ENCODE measurements around the gene LDAH.

Gene LDAH

DNA sequence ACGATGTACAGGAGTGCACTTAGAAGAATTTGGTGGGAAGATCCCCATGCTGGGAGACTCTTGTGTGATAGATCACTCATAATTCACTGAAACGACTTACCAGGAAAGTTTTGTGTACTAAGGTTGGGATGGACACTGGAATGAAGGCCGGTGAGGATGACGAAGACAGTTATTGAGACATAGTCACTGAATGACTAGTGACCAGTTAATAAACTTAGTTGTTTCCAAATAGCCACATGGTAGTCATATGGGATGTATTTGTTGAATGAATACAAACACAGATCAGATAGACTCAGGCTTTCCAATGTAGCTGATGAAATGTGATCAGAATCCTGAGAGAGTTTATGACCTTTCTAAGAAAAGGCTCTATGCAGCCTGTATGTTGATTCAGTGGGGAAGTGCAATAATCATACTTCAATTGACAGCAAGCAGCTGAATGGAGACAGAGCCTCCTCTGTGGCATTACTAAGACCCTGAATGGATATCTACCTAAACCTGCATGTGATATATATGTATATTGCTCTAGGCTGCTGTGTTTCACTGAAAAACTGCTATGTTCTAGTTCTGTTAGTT is 135.6 kb downstream of the LDAH start:
- in situ Hi-C loops (cut with MboI; ENCODE audit: low sequenced_read_pairs) = no loop called here

DNA sequence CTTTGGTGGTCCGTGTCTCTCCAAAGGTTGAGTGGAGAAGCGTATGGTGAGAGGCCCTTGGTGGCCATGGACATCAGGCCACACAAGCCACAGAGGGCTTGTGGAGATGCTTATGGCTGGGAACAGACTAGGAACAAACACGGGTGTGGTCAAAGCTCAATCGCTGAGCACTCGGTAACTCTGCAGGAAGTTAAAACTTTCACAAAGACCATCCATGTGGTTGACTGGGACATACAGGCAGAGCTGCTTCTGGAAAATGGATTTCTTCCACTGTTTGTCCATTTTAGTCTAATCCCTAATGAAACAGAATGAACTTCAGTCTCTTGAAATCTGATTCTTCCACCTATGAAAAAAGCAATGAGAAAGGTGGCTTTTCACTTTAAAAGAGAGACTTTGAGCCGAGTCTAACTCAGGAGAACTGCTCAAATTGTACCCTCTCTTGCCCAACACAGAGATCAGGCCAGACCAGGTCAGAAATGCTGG is 138.3 kb downstream of the LDAH start:
- in situ Hi-C loops (cut with MboI; ENCODE audit: low sequenced_read_pairs) = no loop called here

DNA sequence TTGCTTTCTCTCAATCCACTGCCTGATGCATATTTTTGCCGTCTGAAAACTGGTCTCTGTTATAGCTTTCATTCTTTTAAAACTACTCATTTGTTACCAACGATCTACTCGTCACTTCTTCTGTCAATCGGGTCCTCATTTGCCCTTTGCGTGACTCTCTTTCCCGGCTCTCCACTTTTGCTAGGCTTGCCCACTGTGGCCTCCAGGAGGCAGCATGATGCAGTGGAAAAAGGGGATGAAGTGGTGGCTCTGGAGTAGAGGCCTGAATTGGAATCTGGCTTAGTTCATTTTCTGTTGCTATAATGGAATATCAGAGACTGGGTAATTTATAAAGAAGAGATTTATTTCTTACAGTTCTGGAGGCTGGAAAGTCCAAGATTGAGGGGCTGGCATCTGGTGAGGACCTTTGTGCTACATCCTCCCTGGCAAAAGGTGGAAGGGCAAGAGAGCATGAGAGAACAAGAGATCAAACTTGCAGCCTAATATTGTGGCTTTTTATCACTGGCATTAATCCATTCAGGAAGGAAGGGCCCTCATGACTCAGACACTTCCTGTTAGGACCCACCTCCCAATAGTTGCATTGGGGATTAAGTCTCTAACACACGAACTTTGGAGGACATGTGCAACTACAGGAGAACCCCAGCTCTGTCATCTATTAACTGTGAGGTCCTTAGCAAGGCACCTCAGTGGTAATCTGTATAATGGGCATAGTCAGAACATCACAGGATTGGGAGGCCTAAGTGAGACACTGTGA is 140.6 kb downstream of the LDAH start:
- in situ Hi-C loops (cut with MboI; ENCODE audit: low sequenced_read_pairs) = no loop called here

DNA sequence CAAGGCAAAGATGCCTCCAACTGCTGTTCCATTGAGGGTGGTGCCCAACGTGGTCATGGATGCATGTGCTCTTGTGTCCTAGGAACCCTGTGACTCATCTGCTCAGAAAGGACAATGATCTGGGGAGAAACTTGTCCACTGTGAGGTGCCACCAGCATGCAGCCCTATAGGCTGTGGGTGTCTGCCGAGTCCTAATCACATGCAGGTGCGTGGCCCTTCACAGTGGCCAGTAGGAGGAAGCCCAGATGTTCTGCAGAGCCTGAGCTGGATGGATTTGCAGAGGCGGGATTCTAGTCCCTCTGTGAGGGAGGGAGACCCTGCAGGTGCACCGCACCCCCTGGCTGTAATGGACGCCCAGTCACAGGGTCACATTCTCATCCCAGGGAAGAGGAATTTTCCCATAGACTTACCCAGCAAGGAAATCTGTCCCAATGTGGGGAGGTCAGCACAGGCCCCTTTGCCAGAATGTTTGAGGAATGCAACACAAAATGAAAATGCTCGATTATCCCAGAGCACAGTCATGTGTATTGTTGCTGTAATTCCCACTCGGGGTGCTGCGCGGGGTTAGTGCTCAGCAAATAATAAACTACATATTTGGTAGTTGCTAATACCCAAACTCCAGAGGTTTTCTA is 142.0 kb downstream of the LDAH start:
- in situ Hi-C loops (cut with MboI; ENCODE audit: low sequenced_read_pairs) = no loop called here

DNA sequence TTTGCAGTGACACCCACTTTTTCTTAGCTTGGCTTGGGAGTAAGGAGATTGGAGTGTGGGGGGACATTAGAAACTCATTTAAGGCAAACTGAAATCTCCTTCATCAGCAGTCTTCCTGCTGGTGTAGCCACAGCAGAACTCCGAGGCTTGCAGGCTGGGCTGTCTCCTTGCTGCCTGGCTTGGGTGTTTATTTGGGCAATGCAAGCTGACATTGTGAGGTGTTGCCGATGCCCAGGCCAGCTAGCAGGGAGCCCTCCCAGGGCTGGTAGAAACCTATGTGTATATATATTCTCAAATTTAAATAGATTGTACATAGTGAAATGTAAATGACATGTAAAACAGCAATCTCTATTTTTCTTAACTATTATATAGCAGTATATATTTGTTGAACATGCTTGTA is 144.1 kb downstream of the LDAH start:
- in situ Hi-C loops (cut with MboI; ENCODE audit: low sequenced_read_pairs) = no loop called here

DNA sequence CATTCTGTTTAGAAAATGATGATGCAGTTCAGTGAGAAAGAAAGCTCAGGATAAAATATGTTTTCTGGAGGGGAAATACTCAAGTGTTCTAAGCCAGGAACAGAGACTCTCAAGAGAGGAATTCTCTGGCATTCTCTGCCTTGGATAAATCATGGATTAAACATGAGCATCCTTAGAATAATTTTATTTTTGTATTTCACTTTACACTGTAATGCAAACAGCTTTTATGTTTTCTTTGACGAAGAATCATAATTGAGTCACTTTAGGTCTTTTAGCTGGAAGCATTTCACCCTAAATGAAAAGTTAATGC is 144.9 kb downstream of the LDAH start:
- in situ Hi-C loops (cut with MboI; ENCODE audit: low sequenced_read_pairs) = no loop called here

DNA sequence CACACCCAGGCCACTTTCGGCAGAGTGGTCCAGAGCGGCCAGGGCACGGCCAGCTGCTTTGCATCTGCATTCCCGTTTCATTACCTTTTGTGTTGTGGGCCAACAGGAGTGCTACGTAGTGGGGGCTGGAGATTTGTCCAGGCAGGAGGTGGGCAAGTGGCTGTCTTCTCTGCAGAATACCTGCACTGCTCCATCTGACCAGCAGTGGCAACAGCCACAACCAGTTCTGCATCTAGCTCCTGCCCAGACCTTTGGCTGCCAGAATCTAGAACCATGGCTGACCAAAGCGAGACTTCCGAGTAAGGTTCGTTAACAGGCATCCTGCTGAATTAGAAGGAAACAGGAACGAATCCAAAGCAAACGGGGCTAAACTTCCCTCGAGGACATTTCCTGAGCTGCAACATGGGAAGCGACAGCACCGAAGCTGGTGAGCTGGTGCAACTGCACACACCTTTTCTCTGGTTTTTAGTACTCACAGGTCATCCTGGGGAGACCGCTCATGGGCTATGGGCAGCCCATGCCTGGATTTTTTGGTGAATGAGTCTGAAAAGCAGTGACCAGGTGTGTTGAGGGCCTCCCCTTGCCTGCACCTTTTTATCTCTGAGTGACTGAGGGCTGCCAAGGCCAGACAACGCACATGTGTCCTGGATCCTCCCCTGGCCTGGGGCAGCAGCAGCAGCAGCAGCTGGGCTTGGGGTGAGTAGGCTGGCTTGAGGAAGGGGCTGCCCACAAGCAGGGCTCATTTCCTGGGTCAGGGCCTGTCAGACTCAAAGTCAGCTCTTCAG is 145.4 kb downstream of the LDAH start:
- in situ Hi-C loops (cut with MboI; ENCODE audit: low sequenced_read_pairs) = no loop called here

DNA sequence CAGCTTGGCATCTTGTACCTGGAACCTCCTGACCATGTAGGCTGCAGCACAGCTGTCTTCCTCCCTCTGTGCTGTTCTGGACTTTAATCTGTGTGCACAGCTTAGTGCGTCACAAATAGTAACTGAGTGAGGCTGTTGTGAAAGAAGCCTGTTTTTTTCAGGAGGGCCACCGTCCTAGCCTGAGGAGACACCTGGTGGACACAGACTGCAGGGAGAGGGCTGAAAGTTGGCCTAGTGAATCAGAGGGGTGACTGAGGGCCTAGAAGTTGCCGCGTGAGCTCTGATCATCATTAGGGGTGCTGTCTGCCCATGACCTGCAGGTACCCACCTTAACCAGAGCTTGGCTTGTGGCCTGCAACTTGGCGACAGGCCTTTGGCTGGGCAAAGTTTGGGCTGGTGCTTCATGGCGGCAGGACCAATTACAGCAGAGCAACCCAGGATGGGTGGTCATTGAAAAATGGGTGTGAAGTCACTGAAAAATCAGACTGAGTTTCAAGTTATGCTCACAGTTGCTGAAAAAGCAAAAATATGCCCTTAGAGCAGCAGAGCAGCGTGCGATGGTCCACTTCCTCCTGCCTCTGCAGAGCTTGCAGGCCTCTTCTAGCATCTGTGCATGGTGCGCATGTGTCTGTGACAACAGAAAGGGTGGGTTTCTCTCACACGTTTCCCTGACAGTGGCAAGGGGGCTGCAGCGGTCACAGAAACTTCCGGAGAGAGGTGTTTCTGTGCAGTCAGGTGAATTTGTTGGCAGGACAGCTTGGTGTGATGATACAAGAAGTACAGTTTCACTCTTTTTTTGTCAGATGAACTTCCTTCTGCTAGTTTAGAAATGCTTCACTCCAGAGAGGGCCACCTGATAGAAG is 146.3 kb downstream of the LDAH start:
- in situ Hi-C loops (cut with MboI; ENCODE audit: low sequenced_read_pairs) = no loop called here

DNA sequence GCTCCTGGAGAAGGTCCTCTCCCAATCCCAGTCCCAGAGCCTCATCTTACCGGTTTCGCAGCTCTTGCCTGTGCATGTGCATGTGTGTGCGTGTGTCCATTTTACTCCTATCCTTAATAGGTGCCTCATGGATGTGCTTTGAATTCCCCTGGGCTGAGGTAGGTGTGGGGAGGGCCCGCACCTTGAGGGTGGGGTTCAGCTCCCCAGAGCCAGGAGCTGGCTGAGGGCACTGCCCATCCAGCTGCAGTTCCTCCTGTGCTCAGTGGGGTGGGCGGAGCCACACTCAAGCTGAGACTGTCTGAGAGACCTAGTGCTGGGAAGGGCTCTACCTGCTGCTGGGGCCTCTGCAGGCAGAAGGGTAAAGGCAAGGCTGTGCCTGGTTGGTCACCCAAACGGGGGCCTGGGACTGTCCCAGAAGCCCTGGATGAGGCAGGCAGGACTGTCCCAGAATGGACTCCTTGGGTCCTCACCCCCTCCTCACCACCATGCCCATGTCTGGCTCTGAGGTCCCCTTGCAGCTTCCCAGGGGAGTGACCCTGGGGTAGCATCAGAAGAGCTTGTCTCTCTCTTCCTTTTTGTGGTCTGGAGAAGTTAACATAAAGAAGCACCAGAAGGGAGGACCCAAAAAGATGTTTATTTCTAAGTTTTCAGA is 147.1 kb downstream of the LDAH start:
- in situ Hi-C loops (cut with MboI; ENCODE audit: low sequenced_read_pairs) = no loop called here

DNA sequence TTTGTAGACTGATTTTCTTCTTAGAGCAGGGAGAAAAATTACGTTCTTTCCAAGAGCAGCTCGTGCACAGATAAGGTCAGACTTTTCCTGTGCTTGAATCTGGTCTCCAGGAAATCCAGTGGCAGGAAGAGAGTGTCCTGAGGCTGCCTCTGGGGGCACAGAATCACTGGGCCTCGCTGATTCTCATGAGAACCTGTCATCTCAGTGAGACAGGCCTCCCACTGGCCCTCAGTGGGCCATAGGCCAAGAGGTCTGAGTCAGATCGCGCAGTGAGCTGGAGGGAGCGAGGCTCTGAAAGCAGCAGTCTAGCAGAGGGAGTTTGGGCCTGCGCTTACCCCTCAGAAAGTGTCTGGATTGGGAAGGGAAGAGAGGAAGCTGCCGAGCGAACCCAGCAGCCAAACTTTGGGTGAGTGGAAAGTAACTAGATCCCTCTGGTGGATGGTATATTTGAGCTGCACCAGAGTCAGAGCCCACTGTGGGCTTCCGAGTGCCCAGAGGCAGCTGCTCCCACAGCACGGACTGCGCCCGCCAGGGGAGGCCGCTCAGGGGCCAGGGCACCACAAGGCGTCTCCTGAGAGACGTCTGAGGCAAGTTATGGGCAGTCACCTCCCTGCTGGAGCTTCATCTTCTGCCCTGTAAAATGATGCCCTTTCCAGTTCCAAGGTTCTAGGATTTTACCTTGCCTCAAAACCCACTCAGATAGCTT is 147.8 kb downstream of the LDAH start:
- in situ Hi-C loops (cut with MboI; ENCODE audit: low sequenced_read_pairs) = no loop called here

DNA sequence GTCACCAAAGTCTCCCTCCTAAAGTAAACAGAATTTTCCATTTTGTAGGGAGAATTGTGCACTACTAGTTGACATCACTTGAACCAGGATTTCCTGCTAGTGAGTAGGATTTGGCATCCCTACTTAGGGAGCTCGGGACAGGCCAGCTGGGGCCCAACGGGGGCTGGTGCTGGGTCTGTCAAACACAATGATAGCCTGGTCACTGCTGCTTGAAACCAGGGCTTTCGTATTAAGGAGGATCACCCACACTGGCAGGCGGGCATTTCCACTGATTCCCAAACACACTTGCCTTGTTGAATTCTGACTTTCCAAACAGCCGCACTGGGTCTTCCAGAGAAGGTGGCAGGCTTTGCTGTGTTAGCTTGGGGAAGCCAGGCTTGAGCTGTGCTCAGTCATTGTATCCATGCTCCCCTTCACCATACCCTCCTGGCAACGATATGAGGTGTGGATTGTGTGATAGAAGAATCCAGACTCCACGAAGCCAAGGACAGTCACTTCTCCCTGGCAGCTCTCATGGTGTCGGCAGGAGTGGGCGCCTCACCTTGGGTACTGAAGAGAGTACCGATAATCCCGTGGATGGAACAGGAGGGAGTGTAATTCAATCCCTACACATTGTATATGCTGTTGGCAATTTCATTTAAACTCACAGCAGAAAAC is 148.5 kb downstream of the LDAH start:
- in situ Hi-C loops (cut with MboI; ENCODE audit: low sequenced_read_pairs) = no loop called here

DNA sequence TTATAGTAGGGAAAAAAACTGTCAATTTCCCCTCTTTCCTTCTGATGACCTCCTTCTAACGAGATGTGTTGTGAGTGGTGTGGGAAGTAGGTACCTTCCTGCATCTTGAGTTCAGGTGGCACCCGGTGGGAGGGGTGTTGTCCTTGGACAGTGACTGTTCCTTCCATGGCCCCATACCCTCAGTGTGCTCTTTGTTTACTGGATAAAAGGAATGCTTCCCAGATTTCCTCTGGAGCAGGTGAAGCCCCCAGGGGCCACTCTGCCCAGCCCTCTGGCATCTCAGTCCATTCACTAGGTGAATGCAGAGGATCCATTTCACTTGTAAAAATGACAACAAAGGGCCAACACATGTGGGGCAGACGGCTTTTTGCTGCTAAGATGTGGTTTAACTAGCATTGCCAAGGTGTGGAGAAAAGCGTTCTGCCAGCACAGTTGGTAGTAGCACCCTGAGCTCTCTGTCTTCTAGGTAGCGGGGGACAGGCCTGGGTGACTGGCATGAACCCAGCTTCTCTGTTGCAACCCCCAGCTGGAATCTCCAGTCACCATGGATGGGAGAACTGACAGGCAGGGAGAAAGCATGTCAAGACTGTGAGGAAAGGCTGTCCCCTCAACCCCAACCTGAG is 149.1 kb downstream of the LDAH start:
- in situ Hi-C loops (cut with MboI; ENCODE audit: low sequenced_read_pairs) = no loop called here

DNA sequence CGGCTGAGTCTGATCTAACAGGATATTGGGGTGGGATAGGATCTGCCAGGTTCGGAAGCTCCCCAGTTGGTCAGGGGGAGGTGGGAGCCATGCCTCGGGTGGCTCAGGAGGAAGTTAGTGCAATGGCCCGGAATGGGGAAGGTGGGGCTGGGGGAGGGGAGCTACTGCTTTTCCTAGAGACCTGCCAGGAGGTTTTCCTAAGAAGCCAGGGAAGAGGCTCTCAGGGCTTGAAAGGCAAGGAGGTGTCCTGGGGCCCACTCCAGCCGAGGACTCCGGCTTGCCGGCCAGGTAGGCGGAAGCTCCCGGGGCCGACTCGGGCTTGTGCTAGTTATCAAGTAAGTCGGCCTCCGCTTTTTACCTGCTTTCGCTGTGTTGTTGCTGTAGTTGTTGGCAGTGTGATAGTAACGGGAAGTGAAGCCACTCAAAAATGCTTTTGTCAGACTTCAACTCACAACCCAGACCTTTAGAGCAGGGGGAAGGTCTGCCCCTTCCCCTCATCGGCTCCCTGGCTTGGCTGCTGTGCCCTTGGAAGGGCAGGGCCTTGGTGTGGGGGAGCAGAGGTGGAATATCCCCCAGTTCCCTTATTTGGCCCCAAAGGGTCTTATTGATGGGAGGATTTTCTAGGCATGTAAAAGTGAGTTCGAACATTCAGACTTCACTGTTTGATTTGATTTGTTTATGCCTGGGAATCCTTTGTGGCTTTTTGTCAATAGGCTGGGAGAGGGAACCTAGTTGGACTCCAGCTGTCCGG is 150.5 kb downstream of the LDAH start:
- in situ Hi-C loops (cut with MboI; ENCODE audit: low sequenced_read_pairs) = no loop called here

DNA sequence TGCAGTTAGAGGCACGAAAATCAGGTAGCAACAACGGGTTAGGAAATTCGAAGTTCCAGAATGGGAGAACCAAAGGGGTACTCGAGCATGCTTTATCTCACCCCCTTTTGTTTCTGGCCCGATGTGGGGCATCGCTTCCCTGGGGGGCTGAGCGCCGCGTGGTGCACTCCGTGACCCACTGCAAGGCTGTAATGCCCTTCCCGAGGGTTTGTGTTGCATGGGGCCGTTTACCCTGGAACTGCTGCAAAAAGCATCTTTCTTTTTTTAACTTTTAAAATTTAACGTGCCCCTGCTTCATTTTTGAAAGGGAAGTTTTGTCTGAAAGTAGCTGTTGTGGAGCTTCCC is 151.2 kb downstream of the LDAH start:
- in situ Hi-C loops (cut with MboI; ENCODE audit: low sequenced_read_pairs) = no loop called here

DNA sequence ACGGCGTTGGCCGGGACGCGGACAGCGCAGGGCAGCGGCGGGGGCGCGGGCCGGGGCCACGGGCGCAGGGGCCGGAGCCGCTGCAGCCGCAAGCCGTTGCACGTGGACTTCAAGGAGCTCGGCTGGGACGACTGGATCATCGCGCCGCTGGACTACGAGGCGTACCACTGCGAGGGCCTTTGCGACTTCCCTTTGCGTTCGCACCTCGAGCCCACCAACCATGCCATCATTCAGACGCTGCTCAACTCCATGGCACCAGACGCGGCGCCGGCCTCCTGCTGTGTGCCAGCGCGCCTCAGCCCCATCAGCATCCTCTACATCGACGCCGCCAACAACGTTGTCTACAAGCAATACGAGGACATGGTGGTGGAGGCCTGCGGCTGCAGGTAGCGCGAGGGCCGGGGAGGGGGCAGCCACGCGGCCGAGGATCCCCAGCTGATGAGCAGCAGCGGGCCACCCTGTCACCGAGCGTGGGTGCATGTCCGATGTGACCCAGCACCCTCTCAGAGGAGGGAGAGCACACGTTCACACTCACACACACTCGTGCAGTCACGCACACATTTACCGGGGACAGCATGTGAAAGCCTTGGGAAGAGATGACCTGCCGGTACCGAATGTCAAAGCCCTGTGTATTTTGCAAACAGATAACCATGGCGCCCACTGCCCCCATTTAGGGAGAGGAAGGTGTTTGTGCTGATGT is 151.7 kb downstream of the LDAH start:
- in situ Hi-C loops (cut with MboI; ENCODE audit: low sequenced_read_pairs) = no loop called here

DNA sequence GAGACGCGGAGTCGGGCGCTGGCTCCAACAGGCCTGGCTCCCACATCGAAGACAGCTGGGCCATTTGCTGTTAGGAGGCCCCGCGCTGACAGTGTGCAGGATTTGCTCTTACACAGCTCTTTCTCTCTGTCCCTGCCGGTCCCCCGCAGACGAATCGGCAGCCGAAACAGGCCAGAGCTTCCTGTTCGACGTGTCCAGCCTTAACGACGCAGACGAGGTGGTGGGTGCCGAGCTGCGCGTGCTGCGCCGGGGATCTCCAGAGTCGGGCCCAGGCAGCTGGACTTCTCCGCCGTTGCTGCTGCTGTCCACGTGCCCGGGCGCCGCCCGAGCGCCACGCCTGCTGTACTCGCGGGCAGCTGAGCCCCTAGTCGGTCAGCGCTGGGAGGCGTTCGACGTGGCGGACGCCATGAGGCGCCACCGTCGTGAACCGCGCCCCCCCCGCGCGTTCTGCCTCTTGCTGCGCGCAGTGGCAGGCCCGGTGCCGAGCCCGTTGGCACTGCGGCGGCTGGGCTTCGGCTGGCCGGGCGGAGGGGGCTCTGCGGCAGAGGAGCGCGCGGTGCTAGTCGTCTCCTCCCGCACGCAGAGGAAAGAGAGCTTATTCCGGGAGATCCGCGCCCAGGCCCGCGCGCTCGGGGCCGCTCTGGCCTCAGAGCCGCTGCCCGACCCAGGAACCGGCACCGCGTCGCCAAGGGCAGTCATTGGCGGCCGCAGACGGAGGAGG is 152.4 kb downstream of the LDAH start:
- in situ Hi-C loops (cut with MboI; ENCODE audit: low sequenced_read_pairs) = no loop called here
